GM12878 (cell line): ENCODE measurements around the gene THBS1. TPM values are rescaled to one million over a fixed set of nuclear protein-coding genes. Genes with fewer than 3 reads are reported as not detected.

Experiments used
- ASH2L ChIP-seq: fragments of 300-600, 200-600 bp; sonication (generic); IDR thresholded peaks from 2 replicates; pipeline ENCODE4 v1.6.1; 2017; ENCODE audit warnings: low read depth, mild to moderate bottlenecking, borderline replicate concordance
- SUPT20H ChIP-seq: IDR thresholded peaks from 2 replicates; pipeline ENCODE4 v1.6.1; 2011; ENCODE audit warnings: low read depth, mild to moderate bottlenecking, low read length, moderate library complexity, borderline replicate concordance; ENCODE audit not compliant: control insufficient read depth
- polyA plus RNA-seq, 11 experiments: library from polyadenylated mRNA; depleted of rRNA in 4 of 11; unstranded in 6 of 11; stranded (reverse) in 5 of 11; fragments of >200 nt; fragmentation: Nextera tagmentation in 4 of 11; fragmentation: Illumina TruSeq in 1 of 11; extraction: Ambion mirVana in 4 of 11; extraction: Trizol in 1 of 11; gene quantifications; 1 replicate in 1 of 11; 2 replicates in 10 of 11; pipeline versions ENCODE4 v1.2.1 to v1.2.3, GENCODE V29; 2011 to 2016; ENCODE audit warnings: inconsistent platforms in 2 of 11, missing spikeins in 2 of 11, low read depth in 1 of 11
- total RNA-seq, 4 experiments: library from RNA; depleted of rRNA in 3 of 4; stranded (reverse); fragments of >200 nt in 3 of 4; fragmentation: Illumina TruSeq in 1 of 4; extraction: Trizol in 1 of 4; gene quantifications; 2 replicates each; pipeline versions ENCODE4 v1.2.1 to v1.2.3, GENCODE V29; 2013 to 2021
- TF ChIP-seq, protein P1 (sequence below): fragments of 450-650 bp; IDR thresholded peaks from 2 replicates; pipeline ENCODE4 v1.6.1; 2017; ENCODE audit warnings: mild to moderate bottlenecking, moderate library complexity
- TF ChIP-seq, protein P2 (sequence below): fragments of 450-650 bp; IDR thresholded peaks from 2 replicates; pipeline ENCODE4 v1.6.1; 2018; ENCODE audit warnings: mild to moderate bottlenecking, low read depth, moderate library complexity; ENCODE audit not compliant: partially characterized antibody

The THBS1 gene
- total and polyA plus RNA-seq, 10 of the 15 experiments (the other 5 are each of a cell fraction or from before 2014, with no cell fraction given), result under 0.01 to 1.5 (median 0.23) TPM; not detected in 3

DNA sequence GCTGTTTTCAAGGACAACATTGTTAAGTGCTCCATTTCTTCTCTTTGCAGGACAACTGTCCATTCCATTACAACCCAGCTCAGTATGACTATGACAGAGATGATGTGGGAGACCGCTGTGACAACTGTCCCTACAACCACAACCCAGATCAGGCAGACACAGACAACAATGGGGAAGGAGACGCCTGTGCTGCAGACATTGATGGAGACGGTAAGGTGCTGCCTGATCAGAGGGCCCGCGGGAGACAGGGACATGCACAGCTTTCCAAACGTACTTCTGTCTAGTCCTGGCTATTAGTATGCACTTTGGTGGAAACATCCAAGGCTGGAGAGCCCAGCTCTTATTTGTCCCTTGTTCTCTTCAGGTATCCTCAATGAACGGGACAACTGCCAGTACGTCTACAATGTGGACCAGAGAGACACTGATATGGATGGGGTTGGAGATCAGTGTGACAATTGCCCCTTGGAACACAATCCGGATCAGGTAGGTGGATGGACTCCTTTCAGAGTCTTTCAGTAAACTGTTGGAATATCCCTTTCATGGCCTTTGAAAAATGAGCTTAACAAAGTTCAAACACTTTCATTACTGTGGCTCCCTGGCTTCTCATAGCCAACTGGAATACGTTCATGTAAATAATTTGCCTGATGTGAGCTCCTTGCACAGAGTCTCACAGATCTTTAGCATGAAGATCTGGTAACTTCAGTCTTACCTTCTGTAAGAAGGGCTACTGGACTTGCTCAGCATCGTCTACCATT is 10.4 kb downstream of the THBS1 start (continued):
- TF ChIP-seq, protein P1, sequence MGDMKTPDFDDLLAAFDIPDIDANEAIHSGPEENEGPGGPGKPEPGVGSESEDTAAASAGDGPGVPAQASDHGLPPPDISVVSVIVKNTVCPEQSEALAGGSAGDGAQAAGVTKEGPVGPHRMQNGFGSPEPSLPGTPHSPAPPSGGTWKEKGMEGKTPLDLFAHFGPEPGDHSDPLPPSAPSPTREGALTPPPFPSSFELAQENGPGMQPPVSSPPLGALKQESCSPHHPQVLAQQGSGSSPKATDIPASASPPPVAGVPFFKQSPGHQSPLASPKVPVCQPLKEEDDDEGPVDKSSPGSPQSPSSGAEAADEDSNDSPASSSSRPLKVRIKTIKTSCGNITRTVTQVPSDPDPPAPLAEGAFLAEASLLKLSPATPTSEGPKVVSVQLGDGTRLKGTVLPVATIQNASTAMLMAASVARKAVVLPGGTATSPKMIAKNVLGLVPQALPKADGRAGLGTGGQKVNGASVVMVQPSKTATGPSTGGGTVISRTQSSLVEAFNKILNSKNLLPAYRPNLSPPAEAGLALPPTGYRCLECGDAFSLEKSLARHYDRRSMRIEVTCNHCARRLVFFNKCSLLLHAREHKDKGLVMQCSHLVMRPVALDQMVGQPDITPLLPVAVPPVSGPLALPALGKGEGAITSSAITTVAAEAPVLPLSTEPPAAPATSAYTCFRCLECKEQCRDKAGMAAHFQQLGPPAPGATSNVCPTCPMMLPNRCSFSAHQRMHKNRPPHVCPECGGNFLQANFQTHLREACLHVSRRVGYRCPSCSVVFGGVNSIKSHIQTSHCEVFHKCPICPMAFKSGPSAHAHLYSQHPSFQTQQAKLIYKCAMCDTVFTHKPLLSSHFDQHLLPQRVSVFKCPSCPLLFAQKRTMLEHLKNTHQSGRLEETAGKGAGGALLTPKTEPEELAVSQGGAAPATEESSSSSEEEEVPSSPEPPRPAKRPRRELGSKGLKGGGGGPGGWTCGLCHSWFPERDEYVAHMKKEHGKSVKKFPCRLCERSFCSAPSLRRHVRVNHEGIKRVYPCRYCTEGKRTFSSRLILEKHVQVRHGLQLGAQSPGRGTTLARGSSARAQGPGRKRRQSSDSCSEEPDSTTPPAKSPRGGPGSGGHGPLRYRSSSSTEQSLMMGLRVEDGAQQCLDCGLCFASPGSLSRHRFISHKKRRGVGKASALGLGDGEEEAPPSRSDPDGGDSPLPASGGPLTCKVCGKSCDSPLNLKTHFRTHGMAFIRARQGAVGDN, result no peak
- TF ChIP-seq, protein P2, sequence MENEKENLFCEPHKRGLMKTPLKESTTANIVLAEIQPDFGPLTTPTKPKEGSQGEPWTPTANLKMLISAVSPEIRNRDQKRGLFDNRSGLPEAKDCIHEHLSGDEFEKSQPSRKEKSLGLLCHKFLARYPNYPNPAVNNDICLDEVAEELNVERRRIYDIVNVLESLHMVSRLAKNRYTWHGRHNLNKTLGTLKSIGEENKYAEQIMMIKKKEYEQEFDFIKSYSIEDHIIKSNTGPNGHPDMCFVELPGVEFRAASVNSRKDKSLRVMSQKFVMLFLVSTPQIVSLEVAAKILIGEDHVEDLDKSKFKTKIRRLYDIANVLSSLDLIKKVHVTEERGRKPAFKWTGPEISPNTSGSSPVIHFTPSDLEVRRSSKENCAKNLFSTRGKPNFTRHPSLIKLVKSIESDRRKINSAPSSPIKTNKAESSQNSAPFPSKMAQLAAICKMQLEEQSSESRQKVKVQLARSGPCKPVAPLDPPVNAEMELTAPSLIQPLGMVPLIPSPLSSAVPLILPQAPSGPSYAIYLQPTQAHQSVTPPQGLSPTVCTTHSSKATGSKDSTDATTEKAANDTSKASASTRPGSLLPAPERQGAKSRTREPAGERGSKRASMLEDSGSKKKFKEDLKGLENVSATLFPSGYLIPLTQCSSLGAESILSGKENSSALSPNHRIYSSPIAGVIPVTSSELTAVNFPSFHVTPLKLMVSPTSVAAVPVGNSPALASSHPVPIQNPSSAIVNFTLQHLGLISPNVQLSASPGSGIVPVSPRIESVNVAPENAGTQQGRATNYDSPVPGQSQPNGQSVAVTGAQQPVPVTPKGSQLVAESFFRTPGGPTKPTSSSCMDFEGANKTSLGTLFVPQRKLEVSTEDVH, result no peak
- no peak for TF ChIP-seq ASH2L
- no peak for TF ChIP-seq SUPT20H
- TF ChIP-seq, all 136 proteins: peak for 0
